Measurements from ENCODE around the gene PEA15.

PEA15 gene

GRCh38 chr1:160245434-160245833 lies 40.2 kb downstream of the PEA15 start:
- DNase-seq (ENCODE audit: low read depth), result no peak
- H3K4me3 ChIP-seq (replicated peaks; ENCODE audit: low read depth, low read length), result no peak overlapping the region
- TF ChIP-seq CTCF (IDR thresholded peaks at IDR 0.05; ENCODE audit: low read length, missing control alignments), result no peak

GRCh38 chr1:160247053-160247452 lies 41.9 kb downstream of the PEA15 start:
- TF ChIP-seq CTCF (IDR thresholded peaks at IDR 0.05; ENCODE audit: low read length, missing control alignments), result no peak
- DNase-seq (ENCODE audit: low read depth), result no peak
- no peak overlapping the region for H3K4me3 ChIP-seq (replicated peaks; ENCODE audit: low read depth, low read length)

GRCh38 chr1:160251011-160251410 lies 45.8 kb downstream of the PEA15 start:
- no peak for DNase-seq (ENCODE audit: low read depth)
- no peak overlapping the region for H3K4me3 ChIP-seq (replicated peaks; ENCODE audit: low read depth, low read length)
- no peak for TF ChIP-seq CTCF (IDR thresholded peaks at IDR 0.05; ENCODE audit: low read length, missing control alignments)

GRCh38 chr1:160251687-160252526 lies 46.7 kb downstream of the PEA15 start:
- no peak overlapping the region for H3K4me3 ChIP-seq (replicated peaks; ENCODE audit: low read depth, low read length)
- peak; percentile 79 for TF ChIP-seq CTCF (IDR thresholded peaks at IDR 0.05; ENCODE audit: low read length, missing control alignments)
- peak; percentile 85 for DNase-seq (ENCODE audit: low read depth)

GRCh38 chr1:160255781-160256300 lies 50.7 kb downstream of the PEA15 start:
- no peak for TF ChIP-seq CTCF (IDR thresholded peaks at IDR 0.05; ENCODE audit: low read length, missing control alignments)
- no peak for DNase-seq (ENCODE audit: low read depth)
- no peak overlapping the region for H3K4me3 ChIP-seq (replicated peaks; ENCODE audit: low read depth, low read length)

GRCh38 chr1:160256396-160257046 lies 51.3 kb downstream of the PEA15 start:
- TF ChIP-seq CTCF (IDR thresholded peaks at IDR 0.05; ENCODE audit: low read length, missing control alignments), result no peak
- no peak overlapping the region for H3K4me3 ChIP-seq (replicated peaks; ENCODE audit: low read depth, low read length)
- peak; percentile 79 for DNase-seq (ENCODE audit: low read depth)
